GM21515 (cell line): Measurements from ENCODE around the gene SDHAF3.
A peak's percentile ranks its signal among the peaks of the same experiment; 100 is the strongest.

Experiments used
- ATAC-seq: cut with Tn5 transposase; IDR thresholded peaks from one replicate; pipeline ENCODE4 v1.9.1; 2021; ENCODE audit not compliant: unreplicated experiment

SDHAF3 gene

GRCh38 chr7:97215556-97215955, 98.1 kb downstream of the SDHAF3 start:
- ATAC-seq = no peak

GRCh38 chr7:97218767-97219166, 101.3 kb downstream of the SDHAF3 start:
- no peak for ATAC-seq

GRCh38 chr7:97219237-97219636, 101.7 kb downstream of the SDHAF3 start:
- no peak for ATAC-seq

GRCh38 chr7:97224316-97224715, 106.8 kb downstream of the SDHAF3 start:
- ATAC-seq = no peak

- ATAC-seq = peak; percentile 82
Measured at GRCh38 chr7:97226541-97226940, 109.0 kb downstream of the SDHAF3 start.
